Memory B cell (primary cell): ENCODE measurements around the gene SLC45A2.
"Not testable (repeated sequence)": the region's sequence is repeated elsewhere in the genome, so short reads cannot be mapped to it uniquely, and the experiment has no call there.

Experiments used
- ATAC-seq: fragments of 150-1000 bp; cut with Tn5 transposase; 2 replicates; pipeline ENCODE4 v1.10.0; 2021; ENCODE audit warnings: low read depth, mild to moderate bottlenecking, moderate library complexity
- DNase-seq, 2 donors: peaks; one replicate each; pipeline ENCODE4 v3.0.0; 2022; ENCODE audit warnings: low spot score in 2 of 2
- H3K27ac Mint-ChIP-seq: one replicate; pipeline ENCODE4 v1.8.0; 2022; ENCODE audit warnings: mild to moderate bottlenecking, moderate library complexity, mixed read lengths
- H3K27me3 Mint-ChIP-seq: one replicate; pipeline ENCODE4 v1.8.0; 2022; ENCODE audit warnings: mixed read lengths
- H3K36me3 Mint-ChIP-seq: one replicate; pipeline ENCODE4 v1.8.0; 2022; ENCODE audit warnings: mild to moderate bottlenecking, mixed read lengths
- H3K4me1 Mint-ChIP-seq: one replicate; pipeline ENCODE4 v1.8.0; 2022; ENCODE audit warnings: mixed read lengths
- H3K4me3 Mint-ChIP-seq: one replicate; pipeline ENCODE4 v1.8.0; 2022; ENCODE audit warnings: mild to moderate bottlenecking, moderate library complexity, mixed read lengths
- H3K9me3 Mint-ChIP-seq: one replicate; pipeline ENCODE4 v1.8.0; 2022; ENCODE audit warnings: mixed read lengths

SLC45A2 gene

DNA sequence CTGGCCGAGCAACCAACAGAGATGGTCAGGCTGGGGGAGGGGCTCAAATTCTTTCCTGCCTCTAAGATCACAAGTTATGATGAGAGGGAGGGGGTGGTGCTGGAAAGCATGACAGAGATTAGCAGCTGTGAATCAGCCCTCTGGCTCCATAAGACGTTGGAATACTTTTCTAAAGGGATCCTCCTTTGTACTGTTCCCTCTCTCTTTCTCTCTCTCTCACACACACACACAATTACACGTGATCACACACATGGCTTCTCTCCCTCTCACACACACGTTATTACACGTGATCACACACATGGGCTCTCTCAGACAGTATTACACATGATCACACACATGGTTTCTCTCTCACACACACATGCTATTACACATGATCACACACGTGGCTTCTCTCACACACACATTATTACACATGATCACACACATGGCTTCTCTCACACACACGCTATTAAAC is at the start of gene SLC45A2:
SLC45A2 (minus strand) TSS at position 23 of the 454 bp plus-strand sequence. CDS start 110 bp downstream, outside the sequence.
- no peaks in the 10 kb centered on the region for H3K4me1 Mint-ChIP-seq
- ATAC-seq (no peak), DNase-seq (no peak)
- H3K4me3 Mint-ChIP-seq, result no peak within 1 kb of the TSS
- H3K9me3 Mint-ChIP-seq, result no peaks in the 10 kb centered on the region
- no peak within 1 kb of the TSS for H3K27ac Mint-ChIP-seq
- H3K27me3 Mint-ChIP-seq, result no peaks in the 10 kb centered on the region
- H3K36me3 Mint-ChIP-seq, result peaks cover 16% of the 10 kb centered on the region

DNA sequence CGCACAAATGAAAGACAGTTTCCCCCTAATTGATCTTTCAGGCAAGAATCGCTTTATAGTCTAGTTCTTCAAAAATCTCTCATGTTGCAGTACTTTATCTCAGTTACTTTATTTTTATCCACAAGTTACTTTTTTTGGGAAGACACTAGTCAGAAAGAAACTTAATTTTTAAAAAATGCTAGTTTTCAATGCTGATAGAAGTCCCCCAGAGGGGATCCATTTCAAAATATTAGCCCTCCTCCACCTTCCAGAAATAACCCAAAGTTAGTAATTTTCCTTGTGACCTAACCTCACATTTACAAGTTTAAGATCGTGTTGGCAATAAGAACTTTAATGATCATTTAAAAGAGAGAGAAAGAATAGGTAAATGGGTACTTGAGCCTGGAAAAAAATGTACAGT is 47.5 kb upstream of the SLC45A2 start:
- H3K36me3 Mint-ChIP-seq, result peaks cover 24% of the 10 kb centered on the region

DNA sequence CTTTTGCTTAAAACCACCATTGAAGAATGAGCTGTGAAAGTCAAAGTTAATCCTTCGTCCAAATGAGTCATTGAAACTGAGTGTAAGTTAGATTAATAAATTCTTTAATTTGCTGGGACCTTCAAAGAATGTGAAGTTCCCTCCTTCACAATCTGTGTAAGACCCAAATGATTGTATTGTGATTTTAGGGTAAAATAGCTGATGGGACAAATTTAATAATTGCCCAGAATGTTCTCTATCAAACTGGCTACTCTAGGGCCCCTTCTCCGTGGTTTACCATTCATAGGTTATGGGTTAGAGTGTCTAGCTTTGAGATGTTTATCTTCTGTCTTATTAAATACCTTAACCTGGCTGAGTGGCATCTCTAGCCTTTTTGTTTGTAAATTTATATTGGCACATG is 46.6 kb upstream of the SLC45A2 start:
- no peaks in the 10 kb centered on the region for H3K27me3 Mint-ChIP-seq
- no peak overlapping the region for H3K4me3 Mint-ChIP-seq
- DNase-seq (no peak), ATAC-seq (no peak)
- H3K4me1 Mint-ChIP-seq, result no peaks in the 10 kb centered on the region
- H3K27ac Mint-ChIP-seq, result no peak overlapping the region
- H3K9me3 Mint-ChIP-seq, result no peaks in the 10 kb centered on the region
- H3K36me3 Mint-ChIP-seq, result peaks cover 26% of the 10 kb centered on the region

More for the DNA sequence above, 47.5 kb upstream of the SLC45A2 start:
- DNase-seq, result no peak
- Mint-ChIP-seq H3K4me1 (no peaks in the 10 kb centered on the region), H3K27ac (no peak overlapping the region), H3K27me3 (no peaks in the 10 kb centered on the region), H3K4me3 (no peak overlapping the region), H3K9me3 (no peaks in the 10 kb centered on the region)
- ATAC-seq, result no peak

DNA sequence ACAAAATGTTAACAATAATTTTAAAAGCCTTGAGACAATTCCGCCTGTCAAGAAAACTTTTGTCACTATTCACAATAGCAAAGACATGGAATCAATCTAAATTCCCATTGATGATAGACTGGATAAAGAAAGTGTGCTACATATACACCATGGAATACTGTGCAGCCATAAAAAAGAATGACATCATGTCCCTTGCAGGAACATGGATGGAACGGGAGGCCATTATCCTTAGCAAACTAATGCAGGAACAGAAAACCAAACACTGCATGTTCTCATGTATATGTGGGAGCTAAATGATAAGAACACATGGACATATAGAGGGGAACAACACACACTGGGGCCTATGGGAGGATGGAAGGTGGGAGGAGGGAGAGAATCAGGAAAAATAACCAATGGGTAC is 46.1 kb upstream of the SLC45A2 start:
- DNase-seq, H3K27ac Mint-ChIP-seq, H3K27me3 Mint-ChIP-seq, ATAC-seq, H3K4me1 Mint-ChIP-seq, H3K4me3 Mint-ChIP-seq, H3K9me3 Mint-ChIP-seq: not testable (repeated sequence)
- peaks cover 27% of the 10 kb centered on the region for H3K36me3 Mint-ChIP-seq

DNA sequence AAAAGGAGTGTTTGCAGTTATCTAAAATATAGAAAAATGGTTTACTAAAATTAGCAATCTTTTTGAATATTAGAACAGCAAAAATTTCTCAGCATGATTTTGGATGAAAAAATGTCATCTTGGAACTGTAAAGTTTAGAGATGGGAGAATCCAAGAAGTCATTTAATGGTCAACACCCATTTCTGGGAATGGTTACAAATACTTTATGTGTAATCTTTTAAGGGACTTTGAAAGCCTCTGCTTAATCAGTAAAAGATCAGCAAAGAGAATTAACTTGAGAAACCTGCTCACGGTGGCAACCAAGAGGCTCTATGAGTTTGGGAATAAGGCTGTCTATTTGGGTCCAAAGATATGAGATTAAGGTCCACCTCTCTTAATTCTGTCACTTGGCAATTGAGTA is 45.6 kb upstream of the SLC45A2 start:
- Mint-ChIP-seq H3K4me1 (no peaks in the 10 kb centered on the region), H3K36me3 (peaks cover 24% of the 10 kb centered on the region), H3K27ac (no peak overlapping the region), H3K27me3 (no peaks in the 10 kb centered on the region), H3K4me3 (no peak overlapping the region), H3K9me3 (no peaks in the 10 kb centered on the region)
- no peak for DNase-seq
- no peak for ATAC-seq

GRCh38 chr5:34028349-34028748 is 43.9 kb upstream of the SLC45A2 start:
- DNase-seq (no peak), ATAC-seq (no peak)
- peaks cover 17% of the 10 kb centered on the region for H3K36me3 Mint-ChIP-seq
- H3K27ac Mint-ChIP-seq, result no peak overlapping the region
- H3K27me3 Mint-ChIP-seq, result no peaks in the 10 kb centered on the region
- no peaks in the 10 kb centered on the region for H3K4me1 Mint-ChIP-seq
- H3K4me3 Mint-ChIP-seq, result no peak overlapping the region
- no peaks in the 10 kb centered on the region for H3K9me3 Mint-ChIP-seq

DNA sequence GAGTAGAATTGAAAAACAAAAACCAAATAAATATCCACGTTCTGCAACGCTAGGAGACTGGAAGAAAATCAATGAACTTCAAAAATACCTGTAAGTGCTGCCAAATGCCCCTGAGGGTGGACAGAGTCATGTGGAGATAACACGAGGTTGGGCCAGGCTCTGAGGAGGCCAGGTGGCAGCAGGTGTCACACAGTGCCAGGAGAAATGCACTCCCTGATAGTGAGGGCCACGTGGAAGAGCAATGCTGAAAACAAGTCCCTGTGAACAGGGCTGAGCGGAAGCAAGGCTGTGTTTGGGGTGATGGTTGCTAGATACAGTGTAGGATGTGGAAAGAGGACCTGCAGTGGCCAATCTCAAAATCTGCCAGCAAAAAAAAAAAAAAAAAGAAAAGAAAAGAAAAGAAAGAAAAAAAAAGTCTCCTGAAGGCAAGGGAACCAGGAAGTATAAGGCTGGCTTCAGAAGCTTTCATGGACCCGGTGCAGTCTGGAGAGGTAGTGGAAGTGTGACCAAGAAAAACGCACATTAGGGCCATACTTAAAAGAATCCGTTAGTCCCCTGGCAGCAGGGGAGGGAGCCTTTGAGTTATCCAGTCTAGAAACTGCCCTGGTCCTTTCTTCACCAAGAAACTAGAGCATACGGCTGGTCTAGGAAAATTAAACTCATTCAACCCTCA is 41.7 kb upstream of the SLC45A2 start:
- ATAC-seq (no peak), DNase-seq (no peak)
- Mint-ChIP-seq H3K4me3 (no peak overlapping the region), H3K27me3 (no peaks in the 10 kb centered on the region), H3K4me1 (no peaks in the 10 kb centered on the region), H3K36me3 (peaks cover 16% of the 10 kb centered on the region), H3K27ac (no peak overlapping the region), H3K9me3 (no peaks in the 10 kb centered on the region)

DNA sequence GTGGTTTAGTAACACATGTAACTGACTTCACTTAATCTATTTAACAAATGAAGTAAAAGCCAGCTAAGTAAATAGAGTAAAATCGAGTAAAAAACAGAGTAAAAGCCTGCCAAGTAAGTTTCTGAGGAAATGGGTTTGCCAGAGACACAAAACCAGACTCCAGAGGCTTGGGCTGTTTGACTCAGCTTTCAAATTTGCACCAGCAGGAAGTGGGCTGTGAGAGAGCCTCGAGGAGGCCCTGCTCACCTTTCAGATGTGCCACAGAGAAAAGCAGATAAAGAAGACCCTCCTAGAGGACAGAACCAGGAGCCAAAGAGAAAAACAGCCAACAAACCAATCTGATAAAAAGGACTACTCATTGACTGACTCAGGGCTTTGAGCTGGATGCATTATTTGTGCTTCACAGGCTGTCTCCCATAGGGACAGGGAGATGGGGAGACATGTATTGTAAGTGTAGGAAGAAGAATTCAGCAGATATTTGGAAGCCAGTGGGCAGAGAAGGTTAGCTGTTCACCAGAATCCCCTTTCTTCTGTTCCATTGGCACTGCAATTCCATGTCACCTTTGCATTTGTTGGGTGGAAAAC is 37.7 kb upstream of the SLC45A2 start:
- no peak for DNase-seq
- Mint-ChIP-seq H3K27me3 (no peaks in the 10 kb centered on the region), H3K4me3 (no peak overlapping the region), H3K4me1 (no peaks in the 10 kb centered on the region), H3K36me3 (peaks cover 19% of the 10 kb centered on the region), H3K27ac (no peak overlapping the region), H3K9me3 (no peaks in the 10 kb centered on the region)
- ATAC-seq, result no peak

GRCh38 chr5:34021334-34021733 is 36.8 kb upstream of the SLC45A2 start:
- peaks cover 19% of the 10 kb centered on the region for H3K36me3 Mint-ChIP-seq
- no peak overlapping the region for H3K4me3 Mint-ChIP-seq
- no peaks in the 10 kb centered on the region for H3K27me3 Mint-ChIP-seq
- peak overlapping the region; percentile 22 for H3K27ac Mint-ChIP-seq
- ATAC-seq (no peak), DNase-seq (no peak)
- H3K4me1 Mint-ChIP-seq, result no peaks in the 10 kb centered on the region
- H3K9me3 Mint-ChIP-seq, result no peaks in the 10 kb centered on the region

GRCh38 chr5:34020726-34021125 is 36.2 kb upstream of the SLC45A2 start:
- H3K4me1 Mint-ChIP-seq, result no peaks in the 10 kb centered on the region
- no peaks in the 10 kb centered on the region for H3K9me3 Mint-ChIP-seq
- H3K36me3 Mint-ChIP-seq, result peaks cover 13% of the 10 kb centered on the region
- no peak for DNase-seq
- H3K4me3 Mint-ChIP-seq, result no peak overlapping the region
- H3K27ac Mint-ChIP-seq, result no peak overlapping the region
- H3K27me3 Mint-ChIP-seq, result no peaks in the 10 kb centered on the region
- no peak for ATAC-seq

DNA sequence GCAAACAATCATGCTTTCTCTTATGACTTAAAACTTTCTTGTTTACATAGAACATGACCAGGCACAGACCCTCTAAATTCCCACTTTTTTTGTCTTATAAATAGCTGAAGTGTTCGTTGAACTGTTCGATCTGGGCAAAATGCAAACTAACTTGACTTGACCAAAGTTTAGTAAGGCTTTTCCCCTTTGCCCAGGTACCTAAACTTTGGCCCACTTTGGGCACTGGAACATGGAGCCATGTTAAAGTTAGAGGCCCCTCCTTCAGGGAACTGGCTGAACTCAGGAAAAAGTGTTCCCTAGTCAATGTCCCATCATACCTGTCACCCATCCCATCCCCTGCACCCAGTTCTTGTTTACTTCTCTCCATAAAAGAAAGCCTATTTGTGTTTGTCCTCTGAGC is 32.8 kb upstream of the SLC45A2 start:
- DNase-seq (no peak), ATAC-seq (no peak)
- Mint-ChIP-seq H3K4me3 (no peak overlapping the region), H3K27ac (no peak overlapping the region), H3K9me3 (peaks cover 4% of the 10 kb centered on the region), H3K36me3 (peaks cover 9% of the 10 kb centered on the region), H3K27me3 (no peaks in the 10 kb centered on the region), H3K4me1 (no peaks in the 10 kb centered on the region)

DNA sequence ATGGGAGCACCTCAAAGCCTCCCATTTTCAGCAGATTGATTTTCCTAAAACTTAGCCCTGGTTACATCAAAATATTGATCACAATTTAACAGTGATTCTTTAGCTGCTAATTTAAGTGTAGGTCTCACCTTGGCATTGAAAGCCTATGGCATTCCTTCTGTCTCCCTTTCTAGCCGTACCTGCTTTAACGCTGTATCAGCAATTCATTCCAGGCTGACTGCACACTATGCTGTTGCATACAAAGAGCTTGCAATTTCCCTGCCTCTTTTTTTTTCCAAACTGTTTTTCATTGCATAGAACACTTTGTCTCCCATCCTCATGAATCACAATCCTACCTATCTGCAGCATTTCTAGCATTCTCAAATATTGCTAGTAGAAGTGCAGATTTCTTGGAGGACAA is 32.3 kb upstream of the SLC45A2 start:
- no peak overlapping the region for H3K27ac Mint-ChIP-seq
- ATAC-seq, result no peak
- H3K27me3 Mint-ChIP-seq, result no peaks in the 10 kb centered on the region
- DNase-seq, result no peak
- peaks cover 4% of the 10 kb centered on the region for H3K9me3 Mint-ChIP-seq
- peaks cover 9% of the 10 kb centered on the region for H3K36me3 Mint-ChIP-seq
- H3K4me3 Mint-ChIP-seq, result no peak overlapping the region
- no peaks in the 10 kb centered on the region for H3K4me1 Mint-ChIP-seq

- H3K27ac Mint-ChIP-seq, result no peak overlapping the region
- DNase-seq (no peak), ATAC-seq (no peak)
- H3K36me3 Mint-ChIP-seq, result peaks cover 8% of the 10 kb centered on the region
- H3K9me3 Mint-ChIP-seq, result peaks cover 4% of the 10 kb centered on the region
- H3K4me3 Mint-ChIP-seq, result no peak overlapping the region
- no peaks in the 10 kb centered on the region for H3K27me3 Mint-ChIP-seq
- no peaks in the 10 kb centered on the region for H3K4me1 Mint-ChIP-seq
Measured at GRCh38 chr5:34016222-34016621, 31.7 kb upstream of the SLC45A2 start.

- no peak for DNase-seq
- Mint-ChIP-seq H3K4me3 (no peak overlapping the region), H3K36me3 (no peaks in the 10 kb centered on the region), H3K27me3 (no peaks in the 10 kb centered on the region), H3K27ac (no peak overlapping the region), H3K9me3 (peaks cover 4% of the 10 kb centered on the region), H3K4me1 (no peaks in the 10 kb centered on the region)
- no peak for ATAC-seq
Measured at GRCh38 chr5:34015120-34015822, 30.8 kb upstream of the SLC45A2 start.
